Left hindlimb (tissue), 1 donor: ENCODE measurements around the gene FAM186B.

ENCODE experiments used
- DNase-seq: peaks from one replicate; pipeline ENCODE4 v3.0.0-alpha.2; 2018

The FAM186B gene

DNA sequence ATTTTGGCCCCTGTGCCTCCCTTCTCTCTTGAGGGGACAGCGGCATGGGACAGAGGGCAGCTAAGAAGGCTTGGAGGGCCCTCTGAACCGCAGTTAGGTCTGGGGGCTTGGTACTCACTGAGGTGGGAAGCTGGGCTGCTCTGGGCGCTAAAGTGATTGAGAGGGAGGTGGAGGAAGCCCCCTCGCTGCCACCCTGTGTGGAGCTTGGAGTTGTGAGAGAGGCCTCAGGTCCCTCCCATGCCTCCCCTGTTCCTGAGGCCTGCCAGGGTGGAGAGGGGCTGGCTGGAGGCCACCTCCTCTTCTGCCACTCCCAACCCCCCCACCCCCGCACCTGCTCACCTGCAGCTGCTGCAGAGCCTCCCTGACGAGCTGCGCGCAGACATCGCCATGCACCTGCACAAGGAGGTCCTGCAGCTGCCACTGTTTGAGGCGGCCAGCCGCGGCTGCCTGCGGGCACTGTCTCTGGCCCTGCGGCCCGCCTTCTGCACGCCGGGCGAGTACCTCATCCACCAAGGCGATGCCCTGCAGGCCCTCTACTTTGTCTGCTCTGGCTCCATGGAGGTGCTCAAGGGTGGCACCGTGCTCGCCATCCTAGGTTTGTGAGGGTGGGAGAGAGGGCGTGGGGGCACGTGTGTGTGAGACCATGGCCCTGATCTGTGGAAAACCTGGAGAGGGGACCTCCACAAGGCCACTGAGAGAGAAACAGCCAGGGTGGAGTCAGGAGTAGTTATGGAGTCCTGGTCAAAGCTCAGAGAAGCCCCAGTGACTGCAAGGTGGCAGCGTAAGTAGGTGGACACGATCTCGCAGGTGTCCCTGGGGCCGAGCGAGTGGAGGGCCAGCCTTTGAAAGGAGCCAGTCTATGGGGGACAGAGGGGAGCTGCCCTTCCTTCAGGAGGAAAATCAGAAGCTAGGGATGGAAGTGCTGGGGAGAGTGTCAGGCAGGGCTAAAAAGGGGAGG lies 55.4 kb downstream of the FAM186B start:
- DNase-seq: no peak

- peak; percentile 65 for DNase-seq
These were observed 56.4 kb downstream of the FAM186B start for GRCh38 chr12:49548822-49549648.

GRCh38 chr12:49548481-49548821 lies 57.0 kb downstream of the FAM186B start:
- no peak for DNase-seq

DNA sequence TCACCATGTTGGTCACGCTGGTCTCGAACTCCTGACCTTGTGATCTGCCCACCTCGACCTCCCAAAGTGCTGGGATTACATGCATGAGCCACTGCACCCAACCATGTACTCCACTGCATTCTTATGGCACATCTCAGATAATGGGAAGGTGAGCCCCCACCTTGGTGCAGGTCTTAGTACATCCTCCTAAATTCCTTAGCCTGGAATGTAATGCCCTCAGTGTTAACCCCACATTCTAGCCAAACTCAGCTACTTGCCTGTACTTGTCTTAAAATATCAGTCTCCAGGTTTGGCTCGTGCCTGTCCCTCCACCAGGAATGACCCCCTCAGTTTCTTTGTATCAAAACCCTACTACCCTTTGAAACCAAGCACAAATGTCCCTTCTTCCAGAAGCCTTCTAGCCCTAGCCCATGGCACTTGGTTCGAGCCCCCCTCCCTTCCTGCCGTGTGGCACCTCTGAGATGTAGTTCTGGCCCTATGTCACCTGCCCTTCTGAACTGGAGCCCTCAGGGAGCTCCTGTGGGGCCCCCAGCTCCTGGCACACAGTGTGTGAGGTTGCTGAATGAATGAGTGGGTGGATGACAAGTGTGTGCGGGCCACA lies 58.2 kb downstream of the FAM186B start:
- DNase-seq: no peak

DNA sequence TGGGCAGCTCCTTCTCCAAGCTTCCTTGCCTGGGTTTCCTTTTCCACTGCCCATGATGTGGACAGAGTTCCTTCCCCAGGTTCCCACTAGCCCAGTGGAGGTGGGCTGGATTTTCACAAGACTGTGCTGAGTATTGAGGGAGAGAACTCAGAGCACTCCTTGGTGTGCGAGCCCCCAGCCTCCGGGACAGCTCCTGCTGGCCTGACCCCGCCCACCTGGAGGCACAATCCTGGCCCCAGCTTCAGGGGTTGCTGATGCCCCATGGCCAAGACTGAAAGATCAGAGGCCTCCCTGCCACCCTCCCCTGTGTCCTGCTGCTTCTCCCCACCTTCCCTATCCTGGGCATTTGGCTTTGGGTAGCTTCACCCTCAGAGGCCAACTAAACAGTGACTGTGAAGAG lies 59.0 kb downstream of the FAM186B start:
- no peak for DNase-seq

GRCh38 chr12:49545815-49546214 lies 59.6 kb downstream of the FAM186B start:
- peak; percentile 13 for DNase-seq

DNA sequence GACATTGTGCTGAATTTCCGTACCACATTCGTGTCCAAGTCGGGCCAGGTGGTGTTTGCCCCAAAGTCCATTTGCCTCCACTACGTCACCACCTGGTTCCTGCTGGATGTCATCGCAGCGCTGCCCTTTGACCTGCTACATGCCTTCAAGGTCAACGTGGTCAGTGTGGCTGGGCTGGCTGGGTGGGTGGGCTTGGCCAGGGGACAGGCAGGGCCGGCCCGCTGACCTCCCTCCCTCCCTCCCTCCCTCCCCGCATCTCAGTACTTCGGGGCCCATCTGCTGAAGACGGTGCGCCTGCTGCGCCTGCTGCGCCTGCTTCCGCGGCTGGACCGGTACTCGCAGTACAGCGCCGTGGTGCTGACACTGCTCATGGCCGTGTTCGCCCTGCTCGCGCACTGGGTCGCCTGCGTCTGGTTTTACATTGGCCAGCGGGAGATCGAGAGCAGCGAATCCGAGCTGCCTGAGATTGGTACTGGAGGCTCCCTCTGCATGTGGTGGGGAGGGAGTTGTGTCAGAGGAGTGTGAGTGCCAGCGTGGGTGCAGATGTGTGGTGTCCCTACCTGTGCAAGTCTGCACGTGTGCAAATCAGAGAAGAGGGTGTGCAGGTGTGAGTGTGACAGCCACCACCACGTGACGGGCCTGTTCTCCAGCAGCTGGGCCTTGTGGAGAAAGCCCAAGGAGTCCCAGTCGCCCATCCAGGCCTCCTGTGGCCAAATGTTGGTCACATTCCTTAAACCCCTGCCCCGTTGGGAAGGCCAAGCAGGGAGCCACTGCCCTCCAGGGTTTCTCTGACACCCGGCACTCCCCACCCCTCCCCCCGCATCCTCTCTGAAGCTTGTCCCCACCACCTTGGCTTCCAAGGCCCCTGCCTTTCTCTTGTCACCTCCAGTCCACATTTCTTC lies 61.3 kb downstream of the FAM186B start:
- no peak for DNase-seq

- no peak for DNase-seq
These were observed 62.1 kb downstream of the FAM186B start for GRCh38 chr12:49543221-49543913.

- DNase-seq: no peak
These were observed 62.8 kb downstream of the FAM186B start for GRCh38 chr12:49542592-49543160.

DNA sequence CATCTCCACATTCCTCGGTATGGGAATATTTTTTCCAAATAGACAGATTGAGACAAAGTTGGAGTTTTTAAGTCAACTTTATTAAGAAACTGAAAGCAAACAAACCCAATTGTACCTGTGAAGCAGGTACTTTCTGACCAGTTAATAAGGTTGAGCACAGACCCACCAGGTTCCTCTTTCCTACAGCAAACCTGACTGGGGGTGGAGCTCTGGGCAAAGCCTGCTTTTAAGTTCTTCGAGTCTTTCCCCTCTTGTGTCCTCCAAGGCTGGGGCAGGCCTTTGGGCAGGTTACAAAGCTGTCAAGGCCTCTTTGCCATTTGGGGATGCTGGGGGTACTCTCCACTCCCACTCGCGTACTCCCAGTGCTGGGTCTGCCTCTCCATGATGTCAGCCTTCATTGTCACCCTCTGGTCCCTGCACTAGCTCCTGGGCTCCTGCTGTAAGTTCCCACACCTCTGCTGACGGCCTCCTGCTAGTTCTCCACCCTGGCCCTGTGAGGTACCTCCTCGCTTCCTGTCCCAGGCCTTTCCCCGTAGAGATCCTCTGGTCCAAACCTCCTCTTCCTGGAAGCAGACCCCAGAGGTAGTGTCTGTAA lies 63.4 kb downstream of the FAM186B start:
- DNase-seq: peak; percentile 9

DNA sequence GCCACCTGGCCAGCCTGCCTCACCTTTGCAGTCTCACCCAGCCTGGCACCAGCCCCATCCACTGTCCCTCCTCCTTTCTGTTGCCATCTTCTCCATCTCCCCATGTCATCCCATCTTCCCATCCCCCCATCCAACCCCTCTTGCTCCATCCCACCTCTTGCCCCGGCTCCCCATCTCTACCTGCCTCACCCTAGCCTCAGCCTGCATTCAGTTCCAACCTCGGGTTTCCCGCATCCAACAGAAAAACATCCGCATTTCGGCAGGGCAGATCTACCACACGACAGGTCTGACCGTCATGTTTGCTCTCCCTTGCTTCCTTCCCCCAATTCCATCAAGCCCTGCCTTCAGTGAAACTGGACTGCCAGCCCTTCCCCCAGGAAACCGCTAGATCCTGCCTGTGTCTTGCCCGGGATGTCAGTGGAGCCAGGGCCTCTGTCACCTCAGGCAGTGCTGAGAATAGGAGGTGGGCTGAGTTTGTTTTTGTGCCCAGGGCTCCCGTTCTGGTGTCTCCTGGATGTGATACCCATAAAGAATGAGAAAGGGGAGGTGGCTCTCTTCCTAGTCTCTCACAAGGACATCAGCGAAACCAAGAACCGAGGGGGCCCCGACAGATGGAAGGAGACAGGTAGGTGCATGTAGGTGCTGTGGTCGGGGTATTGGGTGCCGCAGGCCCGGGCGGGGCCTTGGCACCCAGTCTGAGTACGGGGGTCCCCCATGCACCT lies 64.1 kb downstream of the FAM186B start:
- DNase-seq: no peak

GRCh38 chr12:49540229-49541139 lies 65.0 kb downstream of the FAM186B start:
- peak; percentile 30 for DNase-seq

GRCh38 chr12:49539406-49540228 lies 65.8 kb downstream of the FAM186B start:
- no peak for DNase-seq

- DNase-seq: peak; percentile 84
These were observed 66.7 kb downstream of the FAM186B start, which contains the start of gene KCNH3 for GRCh38 chr12:49538510-49539403. TSS of gene KCNH3 (plus strand) at chr12:49539030. CDS start at chr12:49539417, 387 bp downstream.

DNA sequence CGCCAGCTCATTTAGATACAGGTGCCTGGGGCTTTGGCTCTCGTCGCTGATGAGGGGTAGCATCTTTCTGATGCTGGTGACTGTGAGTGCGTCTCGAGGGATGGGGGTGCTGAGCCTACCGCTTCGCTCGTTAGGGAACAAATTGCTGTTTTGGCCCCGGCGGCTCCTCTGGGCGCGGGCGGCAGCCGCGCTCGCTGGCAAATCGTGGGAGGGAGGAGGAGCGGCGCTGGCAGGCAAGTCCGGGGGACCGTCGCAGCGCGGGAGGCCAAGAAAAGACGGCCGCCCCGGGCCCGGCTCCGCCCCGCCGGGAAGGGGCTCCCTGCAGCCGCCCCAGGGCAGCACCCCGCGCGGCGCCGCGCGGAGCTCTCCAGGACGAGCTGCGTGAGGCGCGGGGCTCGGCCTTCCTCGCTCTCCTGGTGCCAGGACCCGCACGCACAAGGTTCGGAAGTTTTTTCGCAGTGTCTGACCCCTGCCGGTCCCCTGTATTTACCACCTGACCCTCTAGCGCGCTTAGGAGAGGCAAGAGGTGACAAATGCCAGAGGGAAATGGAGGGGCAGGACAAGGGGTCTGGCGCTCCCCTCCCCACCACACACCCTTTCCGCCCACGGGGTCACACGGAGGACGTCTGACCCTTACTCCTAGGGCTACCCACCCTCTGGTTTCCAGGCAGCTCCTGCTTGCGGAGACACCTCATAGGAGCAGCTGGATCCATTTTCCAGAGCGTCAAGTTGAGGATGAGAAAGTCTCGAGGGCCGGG lies 67.5 kb downstream of the FAM186B start:
- DNase-seq: no peak
